Hematopoietic multipotent progenitor cell treated with erythropoietin and hydrocortisone succinate and interleukin-3 and kit ligand, for 15 days (in vitro differentiated cells): ENCODE data around the gene SCAANT1.

Experiments used
- DNase-seq: peaks from one replicate; pipeline ENCODE4 v3.0.0-alpha.2; 2015; ENCODE audit warnings: low spot score

Gene SCAANT1

GRCh38 chr3:63900459-63900858, 11.7 kb downstream of the SCAANT1 start:
- DNase-seq: no peak

DNA sequence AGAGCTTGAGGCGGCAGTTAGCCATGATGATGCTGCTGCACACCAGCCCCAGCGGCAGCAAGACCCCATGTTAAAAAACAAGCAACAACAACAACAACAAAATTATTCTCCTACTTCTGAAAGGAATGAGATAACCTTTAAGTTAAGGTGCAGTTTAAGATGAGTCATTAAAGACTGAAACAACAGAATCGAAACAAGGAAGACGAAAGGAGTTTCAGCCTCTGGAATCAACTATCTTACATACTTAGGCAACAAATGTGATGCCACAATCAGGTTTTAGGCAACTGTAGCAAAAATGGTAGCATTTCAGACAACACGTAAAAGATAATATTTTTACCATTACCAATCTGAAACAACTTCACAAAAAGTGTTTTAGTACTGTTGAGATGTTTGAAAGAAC, 12.2 kb downstream of the SCAANT1 start:
- no peak for DNase-seq

GRCh38 chr3:63896332-63897030, 15.7 kb downstream of the SCAANT1 start:
- no peak for DNase-seq

DNA sequence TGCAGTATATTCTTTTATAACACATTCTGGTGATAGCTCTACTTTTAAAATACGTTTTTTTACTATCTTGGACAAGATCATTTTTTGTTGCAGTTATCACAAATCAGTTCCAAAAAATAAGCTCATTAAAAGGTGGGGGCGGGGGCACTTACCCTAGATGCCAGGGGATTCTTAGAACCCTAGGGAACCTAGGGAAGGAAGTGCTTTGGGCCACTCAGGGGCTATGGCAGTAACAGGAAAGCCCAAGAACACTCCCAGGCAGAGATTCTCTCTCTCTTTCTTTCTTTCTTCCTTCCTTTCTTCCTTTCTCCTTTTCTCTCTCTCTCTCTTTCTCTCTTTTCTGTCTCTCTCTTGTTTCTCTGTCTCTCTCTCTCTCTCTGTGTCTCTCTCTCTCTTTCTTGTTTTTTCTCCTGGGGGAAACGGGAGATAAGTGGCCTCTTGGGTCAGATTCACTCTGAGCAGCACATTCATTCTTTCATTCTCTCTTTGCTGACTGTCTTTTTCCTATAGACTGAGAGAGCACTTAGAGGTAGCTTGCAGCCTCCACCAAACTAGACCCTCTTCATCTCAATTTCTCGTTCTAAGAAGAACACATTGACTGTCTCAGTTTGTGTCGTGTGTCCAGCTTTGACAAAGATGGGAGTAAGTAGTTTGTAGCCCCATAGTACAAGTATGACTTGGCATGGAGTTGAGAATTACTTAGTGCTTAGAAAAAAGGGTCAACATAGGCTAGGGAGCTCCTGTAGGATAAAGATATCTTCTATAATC, 16.6 kb downstream of the SCAANT1 start:
- DNase-seq: no peak

GRCh38 chr3:63892773-63893352, 19.3 kb downstream of the SCAANT1 start:
- DNase-seq: no peak

- no peak for DNase-seq
Observed at GRCh38 chr3:63891518-63891917, 20.7 kb downstream of the SCAANT1 start.

DNA sequence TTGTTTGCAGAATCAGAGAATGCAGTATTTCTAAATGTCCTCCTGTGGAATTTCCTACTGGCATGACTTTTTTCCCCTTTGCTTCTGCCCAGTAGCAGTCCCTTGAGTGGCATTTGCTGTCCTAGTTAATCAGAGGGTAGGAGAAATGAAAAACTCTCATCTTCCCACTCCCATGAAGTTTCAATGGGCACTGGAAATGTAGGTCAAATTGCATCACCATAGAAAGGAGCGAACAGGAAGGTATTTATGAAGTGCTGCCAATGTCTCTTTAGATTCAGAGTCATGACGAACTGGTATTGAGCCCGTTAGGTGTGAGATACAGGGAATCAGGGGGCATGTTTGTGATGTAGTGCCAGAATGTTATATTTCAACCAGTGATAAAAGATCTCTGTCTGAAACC, 25.3 kb downstream of the SCAANT1 start:
- DNase-seq: no peak

GRCh38 chr3:63880653-63881052, 31.5 kb downstream of the SCAANT1 start:
- DNase-seq: no peak

DNA sequence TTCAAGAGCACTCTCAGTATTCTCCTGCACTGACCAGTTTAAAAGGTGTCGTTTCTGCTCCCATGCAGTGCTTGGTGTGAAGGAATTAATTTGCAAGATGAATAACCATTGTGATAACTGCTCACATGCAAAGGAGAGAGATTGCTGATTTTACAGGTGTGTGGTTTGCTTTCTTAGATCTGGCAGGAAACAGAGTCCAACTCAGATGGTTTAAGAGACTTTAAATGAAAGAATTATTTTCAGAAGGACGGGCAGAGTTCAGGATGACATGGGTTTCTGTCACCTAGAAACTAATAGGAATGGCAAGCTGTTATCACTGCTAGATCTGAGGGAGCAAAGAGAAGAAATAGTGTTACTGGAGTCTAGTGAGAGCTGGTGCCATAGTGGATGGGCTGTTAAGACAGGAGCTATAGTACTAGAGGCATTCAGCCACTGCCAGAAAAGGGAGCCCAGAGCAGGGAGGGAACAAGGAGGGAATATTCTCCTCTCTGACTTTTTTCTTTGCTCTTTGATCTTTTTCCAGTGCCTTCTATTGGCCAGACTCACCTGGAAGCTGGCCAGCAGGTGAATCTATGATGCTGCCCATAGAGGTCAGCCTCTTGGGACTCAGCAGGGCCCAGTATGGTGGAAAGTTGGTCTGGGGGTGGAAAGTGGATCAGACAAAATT, 33.7 kb downstream of the SCAANT1 start:
- DNase-seq: no peak

GRCh38 chr3:63877737-63878393, 34.3 kb downstream of the SCAANT1 start:
- DNase-seq: no peak

DNA sequence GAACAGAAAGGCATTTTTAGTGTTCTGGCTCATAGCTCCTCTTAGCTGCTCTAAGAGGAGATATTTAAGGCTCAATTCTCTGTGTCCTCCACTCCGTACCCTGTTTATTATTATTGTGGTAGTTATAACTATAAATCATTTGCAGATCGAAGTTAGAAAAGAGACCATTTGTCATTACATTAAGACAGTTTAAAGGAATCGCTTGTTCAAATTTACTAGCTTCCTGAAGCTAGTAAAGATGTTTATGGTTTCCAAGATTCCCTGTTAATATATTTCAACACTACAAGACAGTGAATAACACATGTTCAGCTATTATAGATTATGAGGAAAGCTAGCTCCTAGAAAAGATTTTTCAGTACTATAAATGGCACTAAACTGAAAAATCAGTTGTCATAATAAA, 35.9 kb downstream of the SCAANT1 start:
- DNase-seq: no peak

DNA sequence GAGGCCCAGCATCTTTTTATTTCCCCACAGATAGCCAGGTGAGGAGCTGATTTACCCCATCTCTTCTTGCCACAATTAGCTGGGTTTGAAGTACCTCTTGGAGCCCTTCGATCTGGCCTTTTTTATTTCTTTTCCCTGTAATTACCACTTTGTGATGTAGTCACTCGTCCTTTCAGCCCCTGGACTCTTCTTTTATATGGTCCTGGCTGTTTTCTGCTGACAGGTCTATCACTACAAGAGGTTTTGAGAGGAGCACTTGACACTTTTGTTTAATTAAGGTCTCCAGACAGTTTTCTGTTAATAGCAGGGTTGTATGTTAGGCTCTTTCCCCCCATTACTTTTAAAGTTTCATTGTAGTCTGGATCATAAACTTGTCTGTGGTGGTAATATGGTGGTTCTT, 36.7 kb downstream of the SCAANT1 start:
- no peak for DNase-seq

DNA sequence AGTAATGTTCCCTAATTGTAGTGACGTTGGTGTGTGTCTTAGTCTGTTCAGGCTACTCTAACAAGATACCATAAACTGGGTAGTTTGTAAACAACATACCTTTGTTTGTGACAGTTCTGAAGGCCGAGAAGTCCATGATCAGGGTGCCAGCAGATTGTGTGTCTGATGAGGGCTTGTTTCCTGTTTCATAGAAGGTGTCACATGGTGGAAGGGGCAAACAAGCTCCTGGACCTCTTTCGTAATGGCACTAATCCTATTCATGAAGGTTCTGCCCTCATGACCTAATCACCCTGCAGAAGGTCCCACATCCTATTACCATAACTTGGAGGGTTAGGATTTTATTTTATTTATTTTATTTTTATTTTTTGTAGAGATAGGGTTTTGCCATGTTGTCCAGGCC, 37.4 kb downstream of the SCAANT1 start:
- DNase-seq: no peak

DNA sequence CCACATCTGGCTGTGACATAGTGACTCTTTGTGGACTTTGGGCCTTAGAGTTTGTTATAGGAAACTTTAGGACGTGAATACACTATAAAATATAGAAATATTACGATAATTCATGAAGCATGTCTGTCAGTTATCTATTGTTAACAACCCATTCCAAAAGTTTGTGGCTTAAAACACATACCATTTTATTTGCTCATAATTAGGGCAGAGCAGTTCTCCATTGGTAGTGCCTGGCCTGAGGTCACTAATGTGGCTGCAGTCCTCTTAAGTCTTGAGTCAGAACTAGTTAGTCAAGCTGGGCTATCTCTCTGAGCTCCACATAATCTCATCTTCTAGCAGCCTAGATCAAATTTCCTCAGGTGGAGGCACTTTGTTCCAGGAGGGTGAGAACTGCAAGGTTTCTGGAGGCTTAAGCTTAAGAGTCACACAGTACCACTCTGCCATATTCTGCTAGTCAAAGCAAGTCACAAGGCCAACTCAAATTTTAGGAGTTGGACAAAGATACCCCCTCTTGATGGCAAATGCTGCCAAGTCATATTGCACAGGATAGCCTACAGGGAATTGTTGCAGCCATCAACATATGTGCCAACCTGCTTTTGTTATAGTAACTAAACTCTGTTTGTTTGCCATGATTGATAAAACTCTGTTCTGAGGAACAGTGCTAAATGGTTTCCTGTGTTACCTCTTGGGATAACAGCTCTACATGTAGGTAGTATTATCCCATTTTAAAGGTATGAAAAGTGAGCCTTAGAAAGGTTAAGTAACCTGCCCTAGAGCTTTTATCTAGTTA, 39.9 kb downstream of the SCAANT1 start:
- no peak for DNase-seq

DNA sequence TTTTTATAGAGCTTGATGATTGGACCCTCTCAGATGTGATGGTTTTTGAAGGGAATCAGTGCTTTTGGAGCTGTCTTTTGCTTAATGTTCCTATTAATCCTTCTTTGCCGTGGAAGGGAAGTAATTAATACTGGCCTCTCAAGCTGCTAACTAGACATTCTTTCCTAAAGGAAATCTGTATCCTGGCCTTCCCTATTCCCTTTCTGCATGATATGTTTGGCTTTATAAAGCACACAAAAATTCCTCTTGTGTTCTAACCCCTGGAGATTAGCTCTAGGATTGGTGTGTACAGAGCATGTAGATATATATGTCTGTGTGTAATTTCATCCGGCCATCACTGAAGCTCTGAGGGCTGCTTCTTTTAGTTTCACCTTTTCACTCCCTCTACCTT, 41.6 kb downstream of the SCAANT1 start:
- no peak for DNase-seq

- DNase-seq: no peak
Observed at GRCh38 chr3:63869940-63870614, 42.1 kb downstream of the SCAANT1 start.

- no peak for DNase-seq
Observed at GRCh38 chr3:63867225-63867624, 45.0 kb downstream of the SCAANT1 start.

DNA sequence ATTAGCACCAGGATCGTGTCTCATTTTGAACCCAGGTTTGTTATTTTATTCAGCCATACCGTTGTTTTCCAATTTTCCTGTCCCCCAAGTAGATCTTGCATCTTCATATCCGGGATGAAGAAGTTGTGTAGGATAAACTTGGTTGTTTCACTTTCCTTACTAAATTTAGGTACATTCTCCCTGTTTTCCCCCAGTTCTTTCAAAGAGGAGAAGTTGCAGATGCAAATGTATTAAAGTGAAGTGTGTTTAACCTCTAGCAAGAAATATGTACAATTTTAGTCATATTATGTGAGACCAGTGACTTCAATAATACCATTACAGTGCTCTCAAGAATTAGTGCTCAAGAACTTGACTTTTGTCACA, 47.2 kb downstream of the SCAANT1 start:
- DNase-seq: no peak

GRCh38 chr3:63864008-63864964, 47.9 kb downstream of the SCAANT1 start:
- peak; percentile 11 for DNase-seq
